HFF-Myc (cell line): Measurements from ENCODE around the gene RBFOX2.

Experiments used
- DNase-seq: peaks from one replicate; pipeline ENCODE4 v3.0.0-alpha.2; 2011; ENCODE audit warnings: low read depth; ENCODE audit errors: extremely low read depth
- H3K4me3 ChIP-seq: replicated peaks from 2 replicates; pipeline ENCODE4 v1.5.1; 2011; ENCODE audit warnings: low read depth, mild to moderate bottlenecking, control low read depth, low read length
- TF ChIP-seq, protein P1 (sequence below): IDR thresholded peaks from 2 replicates; pipeline ENCODE4 v1.5.1; 2012; ENCODE audit warnings: mild to moderate bottlenecking, low read depth, low read length, control low read depth; ENCODE audit errors: missing control alignments

Gene RBFOX2

DNA sequence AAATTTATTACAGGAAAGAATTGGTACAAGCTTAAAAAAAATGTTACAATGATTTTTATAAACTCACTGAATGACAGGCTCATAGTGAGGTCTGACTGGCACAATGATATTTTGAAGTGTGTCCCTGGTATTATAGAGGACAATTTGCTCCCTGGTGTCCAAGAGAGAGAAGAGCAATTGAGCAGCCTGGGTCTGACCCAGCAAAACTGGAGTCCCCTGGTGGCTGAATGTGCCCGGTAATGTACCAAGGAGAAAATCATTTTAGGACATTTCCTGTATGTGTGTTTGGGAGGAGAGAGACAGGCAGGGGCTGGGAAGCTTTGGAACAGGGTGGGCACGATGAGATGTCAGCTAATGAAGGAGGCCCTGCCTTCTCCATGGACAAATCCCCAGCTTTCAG lies 185.7 kb downstream of the RBFOX2 start:
- TF ChIP-seq, protein P1, sequence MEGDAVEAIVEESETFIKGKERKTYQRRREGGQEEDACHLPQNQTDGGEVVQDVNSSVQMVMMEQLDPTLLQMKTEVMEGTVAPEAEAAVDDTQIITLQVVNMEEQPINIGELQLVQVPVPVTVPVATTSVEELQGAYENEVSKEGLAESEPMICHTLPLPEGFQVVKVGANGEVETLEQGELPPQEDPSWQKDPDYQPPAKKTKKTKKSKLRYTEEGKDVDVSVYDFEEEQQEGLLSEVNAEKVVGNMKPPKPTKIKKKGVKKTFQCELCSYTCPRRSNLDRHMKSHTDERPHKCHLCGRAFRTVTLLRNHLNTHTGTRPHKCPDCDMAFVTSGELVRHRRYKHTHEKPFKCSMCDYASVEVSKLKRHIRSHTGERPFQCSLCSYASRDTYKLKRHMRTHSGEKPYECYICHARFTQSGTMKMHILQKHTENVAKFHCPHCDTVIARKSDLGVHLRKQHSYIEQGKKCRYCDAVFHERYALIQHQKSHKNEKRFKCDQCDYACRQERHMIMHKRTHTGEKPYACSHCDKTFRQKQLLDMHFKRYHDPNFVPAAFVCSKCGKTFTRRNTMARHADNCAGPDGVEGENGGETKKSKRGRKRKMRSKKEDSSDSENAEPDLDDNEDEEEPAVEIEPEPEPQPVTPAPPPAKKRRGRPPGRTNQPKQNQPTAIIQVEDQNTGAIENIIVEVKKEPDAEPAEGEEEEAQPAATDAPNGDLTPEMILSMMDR = peak; percentile 63
- DNase-seq = peak; percentile 48
- H3K4me3 ChIP-seq = no peak overlapping the region

DNA sequence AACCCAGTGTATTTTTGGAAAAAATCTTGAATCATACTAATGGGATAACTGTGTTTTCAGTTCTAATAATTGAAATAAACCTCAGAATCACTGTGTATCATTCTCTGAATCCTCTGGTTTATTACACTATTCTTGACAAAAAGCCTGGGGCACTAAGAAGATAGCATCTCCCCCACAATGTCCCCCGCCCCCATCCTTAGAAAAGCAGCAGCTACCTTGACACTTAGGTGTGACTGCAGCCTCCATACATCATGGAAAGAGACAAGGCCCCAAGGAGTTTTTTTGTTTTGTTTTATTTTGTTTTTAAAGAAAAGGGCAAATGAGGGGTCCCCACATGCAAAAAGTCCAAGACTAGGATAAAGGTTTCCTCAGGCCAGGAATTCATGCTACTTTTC lies 186.1 kb downstream of the RBFOX2 start:
- H3K4me3 ChIP-seq = no peak overlapping the region
- no peak for DNase-seq
- TF ChIP-seq, protein P1 = no peak

DNA sequence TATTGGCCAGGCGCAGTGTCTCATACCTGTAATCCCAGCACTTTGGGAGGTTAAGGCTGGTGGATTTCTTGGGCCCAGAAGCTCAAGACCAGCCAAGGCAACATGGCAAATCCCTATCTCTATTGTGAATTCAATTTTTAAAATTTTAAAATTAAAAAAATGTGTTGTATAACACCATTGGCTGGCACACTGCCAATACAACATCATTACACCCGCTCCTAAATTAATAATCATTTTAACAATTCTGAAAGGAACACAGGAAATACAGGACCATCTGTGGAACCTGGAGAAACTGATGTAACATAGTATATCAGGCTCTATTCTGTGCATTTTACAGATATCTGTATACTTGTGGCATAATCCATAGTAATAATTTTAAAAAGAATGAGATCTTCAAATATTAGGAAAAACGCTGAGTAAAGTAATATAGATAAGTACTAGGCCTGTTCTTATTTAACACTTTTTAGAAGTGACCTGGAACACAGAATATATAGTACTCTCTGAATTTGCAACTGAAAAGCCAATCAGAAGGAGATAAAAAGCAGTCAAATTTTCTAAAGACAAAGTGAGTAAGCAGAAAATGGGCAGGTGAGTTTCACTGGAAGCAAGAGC lies 186.6 kb downstream of the RBFOX2 start:
- DNase-seq = no peak
- H3K4me3 ChIP-seq = no peak overlapping the region
- TF ChIP-seq, protein P1 = no peak

DNA sequence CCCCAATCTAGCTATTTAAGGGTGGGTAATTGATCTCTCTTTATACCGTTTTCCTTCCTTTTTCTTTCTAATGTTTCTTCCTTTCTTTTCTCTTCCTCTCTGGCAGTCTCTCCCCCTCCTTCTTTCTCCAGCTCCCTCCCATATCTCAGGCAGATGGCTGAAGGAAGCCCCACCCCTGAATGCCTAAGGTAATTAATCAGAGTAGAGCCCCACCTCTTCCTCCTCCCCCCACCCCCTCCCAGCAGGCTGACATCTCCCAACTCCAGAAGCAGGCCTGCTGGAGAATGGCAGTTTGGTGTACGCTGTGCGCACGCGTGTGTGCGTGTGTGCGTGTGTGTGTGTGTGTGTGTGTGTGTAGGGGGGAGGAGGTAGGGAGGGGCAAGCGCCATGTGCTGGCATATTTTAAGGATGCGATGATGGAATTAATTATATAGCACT lies 188.3 kb downstream of the RBFOX2 start:
- TF ChIP-seq, protein P1 = no peak
- peak overlapping the region; percentile 64 for H3K4me3 ChIP-seq
- DNase-seq = peak; percentile 93

DNA sequence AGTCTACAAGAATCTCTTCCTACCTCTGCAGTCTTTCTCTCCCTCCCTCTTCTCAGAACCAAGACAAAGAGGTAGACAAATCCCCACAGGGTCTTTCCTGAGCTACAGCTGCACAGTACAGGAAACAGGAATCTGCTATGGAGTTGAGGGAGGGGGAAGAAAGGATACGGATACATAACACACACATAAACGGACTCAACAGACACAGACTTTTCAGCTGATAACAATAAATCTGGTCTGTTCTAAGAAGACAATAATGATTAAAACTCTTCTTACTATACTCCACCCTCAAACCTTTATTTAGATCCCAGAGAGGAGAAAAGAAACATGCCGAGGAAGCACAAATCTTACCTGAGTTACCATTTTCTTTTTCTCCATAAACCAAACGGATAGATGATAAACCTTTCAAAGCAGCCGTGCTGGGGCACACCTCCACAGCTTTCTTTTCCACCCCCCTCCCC lies 188.8 kb downstream of the RBFOX2 start:
- H3K4me3 ChIP-seq = peak overlapping the region; percentile 64
- TF ChIP-seq, protein P1 = no peak
- DNase-seq = no peak

GRCh38 chr22:35838855-35839576 lies 189.6 kb downstream of the RBFOX2 start:
- H3K4me3 ChIP-seq = peak overlapping the region; percentile 64
- no peak for DNase-seq
- TF ChIP-seq, protein P1 = peak; percentile 42
